HG03039 (cell line): ENCODE data around the gene DIAPH3.

Experiments used
- ATAC-seq: cut with Tn5 transposase; IDR thresholded peaks from one replicate; pipeline ENCODE4 v1.9.1; 2021; ENCODE audit warnings: mild to moderate bottlenecking, moderate library complexity; ENCODE audit not compliant: unreplicated experiment

The DIAPH3 gene

DNA sequence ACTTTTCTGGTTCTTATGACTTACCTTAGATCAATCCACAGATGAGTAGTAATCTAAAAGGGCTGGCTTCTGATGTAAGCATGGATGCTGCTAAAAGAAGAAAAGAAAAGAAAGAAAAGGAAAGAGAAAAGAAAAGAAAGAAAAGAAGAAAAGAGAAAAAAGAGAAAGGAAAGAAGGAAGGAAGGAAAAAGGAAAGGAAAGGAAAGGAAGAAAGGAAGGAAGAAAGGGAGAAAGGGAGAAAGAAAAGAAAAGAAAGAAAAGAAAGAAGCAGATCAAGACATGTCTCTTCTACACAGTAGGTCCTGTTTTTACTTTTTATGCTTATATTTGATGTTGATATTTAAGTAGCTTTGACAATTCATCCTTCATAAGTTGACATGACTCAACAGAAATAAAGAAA, 421.3 kb downstream of the DIAPH3 start:
- no peak for ATAC-seq

GRCh38 chr13:59738921-59739320, 424.8 kb downstream of the DIAPH3 start:
- ATAC-seq: no peak

- peak; percentile 100 for ATAC-seq
Observed at GRCh38 chr13:59734393-59734792, 429.3 kb downstream of the DIAPH3 start.

GRCh38 chr13:59733744-59734143, 430.0 kb downstream of the DIAPH3 start:
- ATAC-seq: no peak

- ATAC-seq: no peak
Observed at GRCh38 chr13:59730026-59730425, 433.7 kb downstream of the DIAPH3 start.

DNA sequence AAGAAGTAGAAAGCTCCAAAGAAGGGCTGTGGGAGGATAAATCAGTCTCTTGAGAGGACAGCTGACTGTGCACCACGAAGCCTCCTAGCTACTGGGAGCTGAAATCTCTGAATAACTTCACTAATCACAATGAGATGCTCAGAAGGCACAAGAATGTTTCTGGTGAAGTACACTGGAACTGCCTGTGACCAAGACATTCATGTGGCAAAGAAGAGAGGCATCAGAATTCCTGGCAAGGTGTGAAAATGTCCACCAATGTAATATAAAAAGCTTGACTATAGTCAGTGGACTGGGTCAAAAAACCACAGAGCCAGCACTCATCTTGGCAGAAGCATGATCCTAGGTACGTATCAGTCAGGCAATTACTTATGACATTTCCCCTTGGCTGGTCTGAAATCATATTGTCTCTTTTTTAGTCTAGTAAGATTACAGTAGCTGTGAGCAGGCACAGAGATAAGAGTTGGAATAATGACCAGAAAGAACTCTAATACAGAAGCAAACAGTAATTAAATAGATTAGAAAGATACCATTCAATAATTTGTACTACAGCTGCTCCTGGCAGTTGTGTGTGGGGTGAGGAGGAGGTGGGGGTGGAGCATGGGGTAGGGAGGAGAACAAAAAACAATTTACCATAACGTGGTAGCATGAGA, 434.7 kb downstream of the DIAPH3 start:
- no peak for ATAC-seq

GRCh38 chr13:59721926-59722910, 441.5 kb downstream of the DIAPH3 start:
- ATAC-seq: no peak

- ATAC-seq: no peak
Observed at GRCh38 chr13:59715611-59716010, 448.1 kb downstream of the DIAPH3 start.

DNA sequence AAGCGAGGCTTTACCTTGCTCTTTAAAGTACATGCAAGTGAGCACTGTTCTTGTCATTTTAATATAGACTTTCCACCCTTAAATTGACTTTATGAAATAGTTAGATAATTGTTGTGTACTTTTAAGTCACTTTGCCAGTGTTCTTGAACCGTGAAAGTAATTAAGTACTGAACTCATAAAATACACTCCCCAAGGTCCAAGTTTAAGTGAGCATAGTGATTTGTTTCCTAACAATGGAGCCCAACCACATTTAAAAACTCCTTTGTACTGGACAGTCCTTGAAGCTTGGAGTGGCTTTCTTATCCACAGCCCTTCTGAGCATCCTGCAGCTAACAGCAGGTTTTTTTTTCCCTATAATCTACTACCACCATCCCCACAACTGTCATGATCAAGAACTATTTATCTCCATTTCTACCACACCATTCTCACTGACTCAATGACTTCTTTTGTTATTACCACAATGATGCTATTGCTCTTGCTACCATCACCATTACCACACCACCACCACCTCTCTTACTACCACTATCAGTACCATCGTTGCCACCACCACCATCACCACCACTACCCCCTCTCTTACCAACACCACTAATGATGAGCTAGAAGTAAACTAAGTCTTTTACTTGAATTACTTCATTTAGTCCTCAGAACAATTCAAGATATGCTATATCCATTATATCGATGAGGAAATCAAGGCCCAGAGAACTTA, 452.6 kb downstream of the DIAPH3 start:
- no peak for ATAC-seq

- no peak for ATAC-seq
Observed at GRCh38 chr13:59710416-59710815, 453.3 kb downstream of the DIAPH3 start.

DNA sequence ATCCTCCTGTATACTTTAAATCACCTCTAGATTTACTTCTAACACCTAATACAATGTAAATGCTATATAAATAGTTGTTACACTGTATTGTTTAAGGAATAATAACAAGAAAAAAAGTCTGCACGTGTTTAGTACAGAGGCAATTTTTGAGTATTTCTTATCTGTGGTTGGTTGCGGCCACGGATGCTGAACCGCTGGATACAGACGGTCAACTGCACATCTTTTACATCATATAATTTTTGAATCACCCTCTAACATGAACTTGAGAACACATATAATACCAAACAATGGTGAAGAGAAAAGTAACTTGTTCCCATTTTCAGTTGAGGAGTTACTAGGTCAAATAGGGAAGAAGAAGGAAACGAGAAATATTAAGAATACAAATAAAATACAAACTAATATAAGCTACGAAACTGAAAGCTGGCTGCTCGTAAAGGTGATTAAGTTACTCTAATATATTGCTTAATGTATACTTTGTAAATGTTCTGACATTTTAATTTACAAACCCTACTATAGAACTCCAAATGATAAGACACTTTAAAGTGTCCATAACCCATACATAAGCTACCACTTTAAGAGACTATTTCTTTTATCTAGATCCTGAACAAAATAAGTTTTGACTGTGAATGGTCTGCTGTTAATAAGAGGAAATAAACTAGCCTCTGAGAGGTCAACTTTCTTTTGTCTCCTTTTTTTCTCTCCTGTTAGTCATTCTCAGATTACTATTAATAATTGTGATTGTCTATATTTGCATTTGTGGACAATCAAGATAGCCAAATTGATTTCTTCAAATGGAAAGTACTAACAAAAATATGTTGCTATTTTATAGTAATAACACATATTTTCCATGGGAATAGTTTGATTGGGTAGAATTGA, 457.4 kb downstream of the DIAPH3 start:
- ATAC-seq: no peak

- ATAC-seq: no peak
Observed at GRCh38 chr13:59702269-59702668, 461.5 kb downstream of the DIAPH3 start.

GRCh38 chr13:59701261-59701660, 462.5 kb downstream of the DIAPH3 start:
- no peak for ATAC-seq

DNA sequence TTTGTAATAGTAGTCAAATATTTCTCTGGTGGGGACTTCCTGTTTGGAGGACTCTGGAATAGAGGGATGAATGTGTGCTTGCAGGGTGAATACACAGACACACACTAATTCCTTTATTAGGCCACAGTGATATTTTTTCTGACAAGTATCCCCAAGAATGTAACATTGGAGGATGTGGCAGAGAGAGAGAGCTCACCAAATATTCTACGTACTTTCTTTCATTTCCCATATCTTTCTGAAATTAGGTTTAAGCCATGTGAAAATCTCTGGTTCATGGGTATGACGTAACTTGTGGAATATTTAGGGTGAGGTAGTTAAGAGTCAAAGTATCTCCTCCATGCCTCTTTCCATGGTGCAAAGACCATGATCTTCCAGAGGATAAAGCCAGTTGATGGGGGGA, 463.4 kb downstream of the DIAPH3 start:
- no peak for ATAC-seq

DNA sequence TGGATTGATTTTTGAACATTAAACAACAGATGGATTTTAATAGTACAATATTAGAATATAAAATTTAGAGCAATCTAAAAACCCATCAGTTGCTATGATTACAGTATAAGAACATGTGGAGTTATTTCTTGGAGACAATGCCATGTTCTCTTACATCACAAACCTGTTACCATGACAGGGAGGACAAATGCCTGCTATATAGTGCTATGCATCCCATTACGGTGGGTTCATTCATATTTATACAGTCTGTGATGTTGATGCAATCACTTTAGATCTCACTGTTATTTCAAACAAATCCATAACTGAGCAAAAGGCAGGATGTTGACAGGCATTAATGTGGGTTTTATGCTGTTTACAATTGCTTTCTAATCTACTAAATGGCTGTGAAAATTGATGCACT, 467.5 kb downstream of the DIAPH3 start:
- ATAC-seq: no peak

- no peak for ATAC-seq
Observed at GRCh38 chr13:59691501-59692066, 472.1 kb downstream of the DIAPH3 start.

DNA sequence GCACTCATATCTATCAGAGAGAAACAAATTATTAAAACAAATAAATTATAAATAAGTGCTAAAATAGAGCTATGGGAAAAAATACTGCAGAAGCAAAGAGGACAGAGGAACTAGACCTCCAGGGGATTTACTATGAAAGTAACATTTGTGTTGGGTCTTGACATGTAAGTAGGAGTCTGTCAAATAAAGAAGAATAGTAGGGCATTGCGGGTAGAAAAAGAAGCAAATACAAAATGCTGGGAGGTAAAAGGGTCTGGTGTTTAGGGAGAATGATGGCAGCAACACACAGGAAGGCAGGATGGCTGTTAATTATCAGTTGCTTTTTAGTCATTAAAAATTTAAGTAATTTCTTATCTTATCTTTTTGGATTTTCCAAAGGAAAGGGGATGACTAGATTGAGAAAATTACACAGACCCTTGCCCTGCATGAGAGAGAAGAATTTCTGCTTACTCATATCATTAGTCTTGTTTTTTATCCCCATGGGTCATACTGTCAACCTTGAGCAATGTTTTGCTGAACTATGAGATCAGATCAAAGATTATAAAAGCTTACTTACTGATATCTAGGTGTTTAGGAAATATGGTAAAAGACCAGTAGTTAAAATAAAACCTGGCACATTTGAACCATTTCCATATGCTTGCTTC, 472.7 kb downstream of the DIAPH3 start:
- no peak for ATAC-seq

DNA sequence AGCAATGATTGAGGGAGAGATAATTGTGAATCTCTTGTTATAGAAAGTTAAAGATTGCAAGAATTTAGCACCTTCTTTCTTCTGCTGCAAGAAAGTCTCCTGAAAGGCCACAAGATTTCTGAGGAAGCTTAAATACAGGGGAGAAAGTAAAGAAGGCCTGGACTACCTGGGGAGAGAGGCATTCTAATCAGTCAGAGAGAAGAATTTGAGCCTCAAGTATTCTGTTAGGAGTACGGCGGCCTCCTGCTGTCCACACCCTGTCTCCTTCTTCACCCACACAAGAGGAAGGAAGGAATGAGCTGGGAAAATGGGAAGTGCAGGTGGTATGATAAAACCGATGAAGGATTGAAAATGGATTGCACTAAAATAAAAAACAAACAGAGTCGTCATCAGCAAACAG, 474.7 kb downstream of the DIAPH3 start:
- no peak for ATAC-seq

DNA sequence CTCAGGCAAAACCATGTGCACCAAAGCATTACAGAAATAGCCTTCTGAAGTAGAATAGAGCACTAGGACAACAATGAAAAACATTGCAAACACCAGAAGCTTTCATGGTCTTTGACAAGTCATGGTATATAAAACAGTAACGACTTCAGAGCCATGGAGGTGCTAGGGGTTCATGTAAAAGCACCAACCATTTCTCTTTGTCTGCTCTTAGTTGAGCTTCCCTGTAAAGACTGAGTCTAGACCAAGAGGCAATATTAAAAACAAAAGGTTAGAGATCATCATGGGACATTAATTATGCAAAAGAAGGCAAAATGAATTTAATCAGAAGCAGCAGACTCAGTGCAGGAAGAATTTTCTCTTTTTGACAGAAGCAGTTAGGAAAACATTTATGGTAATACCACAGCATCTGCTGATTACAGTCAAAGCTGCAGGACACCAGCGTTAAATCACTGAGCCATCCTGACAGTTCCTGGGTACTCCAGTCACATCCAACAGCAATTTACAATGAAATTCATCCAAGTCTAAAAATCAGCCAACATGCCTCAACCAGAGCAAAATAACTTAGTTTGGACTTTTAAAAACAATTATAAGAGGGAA, 476.8 kb downstream of the DIAPH3 start:
- no peak for ATAC-seq
